ENCODE results near the gene PARP1.
"Not testable (repeated sequence)": the region's sequence is repeated elsewhere in the genome, so short reads cannot be mapped to it uniquely, and the experiment has no call there.

The PARP1 gene

DNA sequence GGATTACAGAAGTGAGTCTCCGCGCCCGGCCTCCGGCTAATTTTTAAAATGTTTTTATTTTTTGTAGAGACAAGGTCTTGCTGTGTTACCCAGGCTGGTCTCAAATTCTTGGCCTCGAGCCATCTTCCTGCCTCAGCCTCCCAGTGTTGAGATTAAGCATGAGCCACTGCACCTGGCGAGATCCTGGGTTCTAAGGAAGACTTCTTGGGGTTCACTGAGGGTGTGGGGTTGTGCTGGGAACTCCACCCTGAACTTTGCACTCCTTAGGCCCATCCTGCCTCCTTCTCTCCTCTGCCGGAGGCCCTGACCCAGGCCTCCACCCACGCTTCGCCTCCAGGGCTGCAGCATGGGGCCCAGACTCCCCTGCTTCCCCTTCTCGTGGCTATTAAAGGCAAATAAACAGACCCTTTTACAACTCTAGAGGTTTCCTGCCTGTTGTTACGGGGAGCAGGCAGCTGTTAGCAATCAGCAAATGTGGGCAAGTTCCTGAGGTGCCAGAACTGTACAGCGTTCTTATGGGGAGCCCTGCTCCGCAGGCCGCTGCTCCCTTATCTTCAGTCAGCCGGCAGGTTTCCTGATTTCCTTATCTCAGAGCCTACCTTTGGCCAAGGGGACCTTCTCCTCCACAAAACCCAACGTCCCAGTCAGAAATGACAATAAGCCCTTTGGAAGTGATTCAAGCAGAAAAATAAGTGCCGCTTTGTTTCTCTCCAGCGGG, 57.9 kb downstream of the PARP1 start:
- DNase-seq, result no peak

- DNase-seq, result no peak
Measured at GRCh38 chr1:226349081-226349480, 58.8 kb downstream of the PARP1 start.

DNA sequence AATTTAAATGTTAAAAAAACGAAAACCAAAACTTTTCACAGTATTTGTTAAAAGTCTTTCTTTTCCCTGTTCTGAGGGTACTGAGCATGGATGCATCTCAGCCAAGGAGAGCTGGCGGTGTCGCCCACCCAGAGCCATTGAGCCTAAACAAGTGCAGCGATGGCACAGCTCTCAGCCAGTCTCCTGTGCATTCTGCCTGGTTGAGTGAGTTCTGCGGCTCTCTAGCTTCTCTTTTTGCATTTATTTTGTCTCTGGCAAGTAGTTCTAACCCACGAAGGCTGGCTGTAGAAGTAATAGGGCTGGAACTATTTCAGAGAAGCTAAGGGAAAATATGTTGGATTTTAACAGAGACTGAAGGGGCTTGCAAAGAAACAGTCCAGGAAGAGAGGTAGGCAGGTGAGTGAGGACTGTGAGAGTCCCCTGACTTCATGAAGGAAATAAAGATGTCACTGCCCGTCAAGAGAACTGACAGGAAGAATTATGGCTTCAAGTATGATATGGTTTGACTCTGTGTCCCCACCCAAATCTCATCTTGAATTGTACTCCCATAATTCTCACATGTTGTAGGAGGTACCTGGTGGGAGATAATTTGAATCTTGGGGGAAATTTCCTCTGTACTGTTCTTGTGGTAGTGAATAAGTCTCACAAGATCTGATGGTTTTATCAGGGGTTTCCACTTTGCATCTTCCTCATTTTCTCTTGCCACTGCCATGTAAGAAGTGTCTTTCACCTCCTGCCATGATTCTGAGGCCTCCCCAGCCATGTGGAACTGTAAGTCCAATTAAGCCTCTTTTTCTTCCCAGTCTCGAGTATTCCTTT, 63.2 kb downstream of the PARP1 start:
- no peak for DNase-seq

- DNase-seq, result no peak
Measured at GRCh38 chr1:226342656-226343055, 65.2 kb downstream of the PARP1 start.

DNA sequence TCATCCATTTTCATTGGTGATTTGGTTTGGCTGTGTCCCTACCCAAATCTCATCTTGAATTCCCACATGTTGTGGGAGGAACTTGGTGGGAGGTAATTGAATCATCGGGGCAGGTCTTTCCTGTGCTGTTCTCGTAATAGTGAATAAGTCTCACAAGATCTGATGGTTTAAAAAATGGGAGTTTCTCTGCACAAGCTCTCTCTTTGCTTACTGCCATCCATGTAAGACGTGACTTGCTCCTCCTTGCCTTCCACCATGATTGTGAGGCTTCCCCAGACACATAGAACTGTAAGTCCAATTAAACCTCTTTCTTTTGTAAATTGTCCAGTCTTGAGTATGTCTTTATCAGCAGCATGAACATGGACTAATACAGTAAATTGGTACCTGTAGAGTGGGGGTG, 67.8 kb downstream of the PARP1 start:
- not testable (repeated sequence) for DNase-seq

DNA sequence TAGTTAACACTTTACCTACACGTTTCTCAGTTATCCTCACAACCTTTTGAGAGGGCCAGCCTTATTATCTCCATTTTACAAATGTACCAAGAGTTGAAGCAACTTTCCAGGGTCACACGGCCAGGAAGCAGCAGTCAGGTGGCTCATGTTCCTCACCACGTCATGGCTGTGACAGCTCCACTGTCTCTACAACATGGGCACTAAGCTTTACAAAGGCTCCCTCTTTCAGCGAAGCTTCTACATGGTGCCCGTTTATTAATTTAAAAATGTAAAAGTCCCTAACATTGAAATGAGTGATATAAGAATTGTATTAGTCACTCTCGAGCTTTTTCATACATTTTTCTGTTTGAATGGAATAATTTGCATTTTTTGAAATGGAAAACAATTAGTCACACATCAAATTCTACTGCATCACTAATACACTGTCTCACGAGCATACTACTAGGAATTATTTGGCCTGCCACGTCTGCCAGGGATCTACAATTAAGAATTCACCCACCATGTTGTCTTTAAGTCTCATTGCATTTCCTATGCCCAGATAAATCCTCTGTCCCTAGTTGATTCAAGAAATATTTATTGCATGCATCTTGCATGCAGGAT, 70.5 kb downstream of the PARP1 start:
- DNase-seq, result no peak

- no peak for DNase-seq
Measured at GRCh38 chr1:226335661-226336060, 72.2 kb downstream of the PARP1 start.

GRCh38 chr1:226332947-226333346, 74.9 kb downstream of the PARP1 start:
- no peak for DNase-seq

DNA sequence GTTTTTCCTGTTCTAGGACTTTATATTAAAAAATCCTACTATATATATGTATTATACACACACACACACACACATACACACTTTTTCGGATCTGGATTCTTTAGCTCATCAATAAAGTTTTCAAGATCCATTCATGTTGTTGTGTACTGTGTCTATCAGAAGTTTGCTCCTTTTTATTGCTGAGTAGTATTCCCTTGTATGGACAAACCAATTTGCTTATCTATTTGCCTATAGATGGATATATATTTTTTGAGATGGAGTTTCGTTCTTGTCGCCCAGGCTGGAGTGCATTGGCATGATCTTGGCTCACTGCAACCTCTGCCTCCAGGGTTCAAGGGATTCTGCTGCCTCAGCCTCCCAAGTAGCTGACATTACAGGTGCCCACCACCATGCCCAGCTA, 78.7 kb downstream of the PARP1 start:
- DNase-seq, result no peak

GRCh38 chr1:226327761-226328162, 80.1 kb downstream of the PARP1 start:
- no peak for DNase-seq

- no peak for DNase-seq
Measured at GRCh38 chr1:226325178-226325577, 82.7 kb downstream of the PARP1 start.

DNA sequence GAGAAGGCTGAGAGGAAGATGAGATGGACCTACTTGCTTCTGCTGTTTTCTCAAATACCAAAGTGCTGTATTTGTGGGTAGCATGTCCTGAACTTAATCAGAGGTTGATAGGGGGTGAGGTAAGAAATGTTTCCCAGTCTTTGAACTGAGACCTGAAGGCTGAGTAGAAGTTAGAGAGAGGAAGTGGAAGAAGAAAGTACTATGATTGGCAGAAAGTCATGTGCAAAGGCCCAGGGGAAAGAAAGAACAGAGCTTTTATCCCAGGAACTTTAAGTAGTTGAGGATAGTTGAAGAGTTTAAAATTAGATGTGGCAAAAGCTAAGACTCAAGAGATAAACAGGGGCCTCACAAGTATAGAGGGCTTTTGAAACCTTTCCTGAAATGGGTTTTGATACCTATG, 83.4 kb downstream of the PARP1 start:
- DNase-seq, result no peak

- no peak for DNase-seq
Measured at GRCh38 chr1:226322986-226323385, 84.9 kb downstream of the PARP1 start.

GRCh38 chr1:226320930-226321329, 87.0 kb downstream of the PARP1 start:
- no peak for DNase-seq

DNA sequence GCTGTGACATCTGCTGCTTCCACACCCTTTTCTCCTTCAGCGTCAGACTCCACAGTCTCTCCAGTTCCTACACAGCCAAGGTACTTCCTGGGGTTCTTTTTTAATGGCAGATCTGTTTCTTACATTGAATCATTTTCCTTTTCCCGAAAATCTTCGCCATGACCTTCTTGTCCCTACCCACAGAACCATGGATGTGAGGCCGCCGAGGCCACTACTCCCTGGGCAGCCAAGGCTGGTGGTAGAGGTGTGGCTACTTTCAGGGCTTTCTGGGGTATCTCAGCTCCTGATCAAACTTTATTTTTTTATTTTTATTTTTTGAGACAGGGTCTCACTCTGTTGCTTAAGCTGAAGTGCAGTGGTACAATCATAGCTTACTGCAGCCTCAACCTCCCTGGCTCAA, 89.4 kb downstream of the PARP1 start:
- no peak for DNase-seq

DNA sequence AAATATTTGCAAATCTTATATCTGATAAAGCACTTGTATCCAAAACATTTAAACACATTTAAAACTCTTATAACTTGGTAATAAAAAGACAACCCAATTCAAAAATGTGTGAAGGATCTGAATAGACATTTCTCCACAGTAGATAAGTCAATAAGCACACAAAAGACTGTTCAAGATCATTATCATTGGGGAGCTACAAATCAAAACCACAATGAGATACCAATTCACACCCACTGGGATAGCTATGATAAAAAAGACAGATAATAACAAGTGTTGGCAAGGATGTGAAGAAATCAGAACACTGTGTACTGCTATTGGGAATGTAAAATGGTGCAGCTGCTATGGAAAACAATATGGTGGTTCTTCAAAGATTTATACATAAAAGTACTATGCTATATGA, 93.8 kb downstream of the PARP1 start:
- DNase-seq, result no peak

- DNase-seq, result no peak
Measured at GRCh38 chr1:226312065-226312464, 95.8 kb downstream of the PARP1 start.

DNA sequence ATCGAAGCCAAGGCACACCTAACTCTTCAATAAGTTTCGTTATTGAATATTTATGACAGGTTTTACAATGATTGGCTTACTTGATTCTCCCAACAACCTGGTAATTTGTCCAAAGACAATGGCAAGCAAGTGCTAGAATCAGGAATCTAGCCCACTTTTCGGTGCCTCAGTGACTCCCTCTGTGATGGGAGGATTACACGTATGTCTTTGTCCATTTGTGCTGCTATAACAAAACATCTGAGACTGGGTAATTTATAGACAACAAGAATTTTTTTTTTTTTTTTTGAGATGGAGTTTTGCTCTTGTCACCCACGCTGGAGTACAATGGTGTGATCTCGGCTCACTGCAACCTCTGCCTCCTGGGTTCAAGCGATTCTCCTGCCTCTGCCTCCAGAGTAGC, 96.5 kb downstream of the PARP1 start:
- no peak for DNase-seq

Data from NCI-H510A (cell line).